ENCODE data around the gene C4orf54. TPM values are rescaled to one million over a fixed set of nuclear protein-coding genes. Genes with fewer than 3 reads are reported as not detected.

C4orf54 gene
- total RNA-seq, 1 donor from 2014 or later = not detected

- ChIA-PET CTCF (no interaction called here), POLR2A (no interaction called here)
- H3K36me3 Mint-ChIP-seq (ENCODE audit: low read depth) = no peaks in the 10 kb centered on the region
- peaks cover 1% of the 10 kb centered on the region for H3K27me3 Mint-ChIP-seq
- no peaks in the 10 kb centered on the region for H3K4me1 Mint-ChIP-seq
- ATAC-seq (ENCODE audit: low read depth) (no peak), DNase-seq (no peak)
- TF ChIP-seq CTCF (IDR thresholded peaks at IDR 0.05) = no peak
- intact Hi-C loops (cut with micrococcal nuclease) = no loop called here
- peaks cover 18% of the 10 kb centered on the region for H3K9me3 Mint-ChIP-seq
- H3K4me3 Mint-ChIP-seq = no peak overlapping the region
- no peak overlapping the region for H3K27ac Mint-ChIP-seq
These were observed 32.8 kb upstream of the C4orf54 start for GRCh38 chr4:99690472-99690871.

- intact Hi-C loops (cut with micrococcal nuclease) = no loop called here
- no peak for ATAC-seq (ENCODE audit: low read depth)
- Mint-ChIP-seq H3K27me3 (peaks cover 7% of the 10 kb centered on the region), H3K4me3 (no peak overlapping the region), H3K27ac (no peak overlapping the region), H3K9me3 (peaks cover 16% of the 10 kb centered on the region), H3K4me1 (no peaks in the 10 kb centered on the region), H3K36me3 (ENCODE audit: low read depth) (no peaks in the 10 kb centered on the region)
- TF ChIP-seq CTCF (IDR thresholded peaks at IDR 0.05) = no peak
- ChIA-PET CTCF (no interaction called here), POLR2A (no interaction called here)
- DNase-seq = no peak
These were observed 29.5 kb upstream of the C4orf54 start for GRCh38 chr4:99687120-99687519.

GRCh38 chr4:99685234-99685633, 27.6 kb upstream of the C4orf54 start:
- H3K36me3 Mint-ChIP-seq (ENCODE audit: low read depth) = no peaks in the 10 kb centered on the region
- no peak overlapping the region for H3K27ac Mint-ChIP-seq
- H3K4me1 Mint-ChIP-seq = no peaks in the 10 kb centered on the region
- peaks cover 6% of the 10 kb centered on the region for H3K27me3 Mint-ChIP-seq
- POLR2A ChIA-PET = no interaction called here
- H3K9me3 Mint-ChIP-seq = peaks cover 5% of the 10 kb centered on the region
- ATAC-seq (ENCODE audit: low read depth) = no peak
- H3K4me3 Mint-ChIP-seq = no peak overlapping the region
- DNase-seq = no peak
- no peak for TF ChIP-seq CTCF (IDR thresholded peaks at IDR 0.05)
- intact Hi-C loops (cut with micrococcal nuclease) = no loop called here
- CTCF ChIA-PET = no interaction called here

GRCh38 chr4:99683895-99684294, 26.3 kb upstream of the C4orf54 start:
- no peak for TF ChIP-seq CTCF (IDR thresholded peaks at IDR 0.05)
- Mint-ChIP-seq H3K27ac (no peak overlapping the region), H3K36me3 (ENCODE audit: low read depth) (no peaks in the 10 kb centered on the region), H3K4me1 (no peaks in the 10 kb centered on the region), H3K4me3 (no peak overlapping the region), H3K9me3 (no peaks in the 10 kb centered on the region), H3K27me3 (peaks cover 8% of the 10 kb centered on the region)
- intact Hi-C loops (cut with micrococcal nuclease) = no loop called here
- ATAC-seq (ENCODE audit: low read depth) (no peak), DNase-seq (no peak)
- CTCF ChIA-PET = no interaction called here
- POLR2A ChIA-PET = no interaction called here

GRCh38 chr4:99679976-99680375, 22.3 kb upstream of the C4orf54 start:
- H3K27ac Mint-ChIP-seq = no peak overlapping the region
- ChIA-PET POLR2A (no interaction called here), CTCF (no interaction called here)
- DNase-seq (no peak), ATAC-seq (ENCODE audit: low read depth) (no peak)
- no peaks in the 10 kb centered on the region for H3K36me3 Mint-ChIP-seq (ENCODE audit: low read depth)
- intact Hi-C loops (cut with micrococcal nuclease) = no loop called here
- H3K4me3 Mint-ChIP-seq = no peak overlapping the region
- H3K9me3 Mint-ChIP-seq = peaks cover 2% of the 10 kb centered on the region
- H3K4me1 Mint-ChIP-seq = no peaks in the 10 kb centered on the region
- H3K27me3 Mint-ChIP-seq = peaks cover 8% of the 10 kb centered on the region
- no peak for TF ChIP-seq CTCF (IDR thresholded peaks at IDR 0.05)
